ENCODE data around the gene OPALIN.

Gene OPALIN

GRCh38 chr10:96374004-96374403 is 15.2 kb upstream of the OPALIN start:
- DNase-seq (ENCODE audit: low spot score), result no peak

DNA sequence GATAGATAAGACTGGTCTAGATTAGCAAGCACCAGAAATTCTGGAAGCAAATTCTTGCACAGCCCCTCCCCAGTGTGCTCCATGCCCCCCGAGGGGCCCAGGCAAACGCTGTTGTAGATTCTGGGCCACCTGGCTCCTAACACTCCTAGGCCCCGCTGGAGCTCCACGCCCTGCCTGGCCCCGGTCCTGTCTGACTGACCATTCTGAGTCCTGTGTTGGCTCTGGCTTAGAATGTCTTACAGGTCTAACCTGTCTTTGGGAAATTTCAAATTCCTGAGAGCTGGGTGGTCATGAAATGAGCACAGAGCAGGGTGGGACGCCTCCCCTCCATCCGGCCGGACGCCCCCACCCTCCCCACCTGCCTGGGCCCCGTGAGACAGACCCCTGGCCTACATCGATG is 12.6 kb upstream of the OPALIN start:
- no peak for DNase-seq (ENCODE audit: low spot score)

GRCh38 chr10:96370584-96371157 is 11.9 kb upstream of the OPALIN start:
- peak; percentile 71 for DNase-seq (ENCODE audit: low spot score)

DNA sequence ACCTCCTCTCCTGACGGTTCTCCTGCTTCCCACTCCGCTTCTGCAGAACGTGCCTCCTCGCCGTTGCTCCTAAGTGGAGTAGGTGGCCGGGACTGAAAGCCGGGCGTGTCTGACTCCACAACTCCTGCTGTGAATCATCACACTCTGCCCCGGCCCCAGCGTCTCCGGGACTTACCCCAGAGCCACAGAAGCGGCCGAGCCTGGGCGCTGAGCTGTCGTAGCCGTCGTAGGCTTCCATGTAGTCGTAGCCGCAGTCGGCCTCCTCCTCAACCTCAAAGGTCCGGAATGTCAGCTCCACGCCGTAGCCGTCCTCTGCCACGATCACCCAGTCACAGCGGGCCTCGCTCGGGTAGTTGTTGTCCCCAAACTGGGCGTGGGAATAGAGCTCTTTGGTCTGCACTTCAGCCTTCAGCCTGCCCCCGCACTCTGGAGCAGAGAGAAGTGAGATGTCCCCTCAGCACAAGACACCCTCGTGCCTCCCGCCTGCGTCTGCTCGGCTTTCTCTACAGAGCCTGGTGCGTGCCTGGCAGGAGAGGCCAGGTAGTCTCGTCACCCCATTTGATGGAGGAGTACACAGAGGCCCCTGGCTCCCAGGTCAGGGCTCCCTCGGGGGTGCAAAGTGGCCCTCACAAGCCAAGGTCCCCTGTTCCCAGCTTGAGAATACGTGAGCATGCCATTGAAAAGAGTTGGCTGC is 11.2 kb upstream of the OPALIN start:
- DNase-seq (ENCODE audit: low spot score), result no peak

- no peak for DNase-seq (ENCODE audit: low spot score)
Observed at GRCh38 chr10:96368971-96369370, 10.2 kb upstream of the OPALIN start.

DNA sequence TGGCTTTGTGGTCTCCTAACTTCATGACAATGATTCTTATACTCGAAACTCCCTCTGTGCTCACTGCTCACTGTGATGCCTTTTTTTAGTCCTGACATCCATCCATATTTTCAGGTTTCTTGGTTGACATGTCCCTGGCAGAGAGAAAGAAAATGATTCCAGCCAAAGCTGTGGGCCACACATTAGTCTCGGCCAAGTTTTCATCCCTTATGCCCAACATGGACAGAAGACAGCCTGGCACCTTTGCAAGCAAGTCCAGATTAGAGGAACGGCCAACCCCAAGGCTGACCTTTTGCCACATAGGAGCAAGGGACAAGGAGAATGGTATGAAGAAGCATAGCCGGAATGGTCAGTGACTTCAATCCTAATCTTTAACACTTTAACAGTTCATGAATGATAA is 8.7 kb upstream of the OPALIN start:
- no peak for DNase-seq (ENCODE audit: low spot score)

DNA sequence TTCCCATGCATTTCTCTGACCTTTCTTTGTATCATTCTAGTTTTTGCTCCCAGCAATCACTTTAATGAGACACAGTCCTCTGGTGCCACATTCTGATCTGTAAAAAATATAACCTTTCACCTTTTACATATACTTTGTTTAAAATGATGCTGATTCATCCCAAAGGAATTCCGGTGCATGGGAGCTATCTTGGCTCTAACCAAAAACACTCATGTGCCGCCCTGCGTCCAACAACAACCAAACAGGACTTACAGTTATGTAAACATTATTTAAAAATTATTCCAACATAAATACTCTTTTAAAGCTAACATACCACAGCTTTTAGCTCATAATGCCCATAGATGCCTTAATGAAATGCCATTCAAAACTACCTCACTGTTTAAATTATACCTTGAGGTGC is 7.7 kb upstream of the OPALIN start:
- DNase-seq (ENCODE audit: low spot score), result no peak

GRCh38 chr10:96365571-96365970 is 6.8 kb upstream of the OPALIN start:
- DNase-seq (ENCODE audit: low spot score), result no peak

- DNase-seq (ENCODE audit: low spot score), result no peak
Observed at GRCh38 chr10:96360766-96361165, 2.0 kb upstream of the OPALIN start.

GRCh38 chr10:96360331-96360730 is 1.5 kb upstream of the OPALIN start:
- no peak for DNase-seq (ENCODE audit: low spot score)

GRCh38 chr10:96359616-96360015 is 814 bp upstream of the OPALIN start:
- DNase-seq (ENCODE audit: low spot score), result no peak

GRCh38 chr10:96357038-96357620 is 1.7 kb downstream of the OPALIN start:
- DNase-seq (ENCODE audit: low spot score), result no peak

GRCh38 chr10:96352582-96352981 is 6.2 kb downstream of the OPALIN start:
- no peak for DNase-seq (ENCODE audit: low spot score)

GRCh38 chr10:96352027-96352426 is 6.8 kb downstream of the OPALIN start:
- no peak for DNase-seq (ENCODE audit: low spot score)

DNA sequence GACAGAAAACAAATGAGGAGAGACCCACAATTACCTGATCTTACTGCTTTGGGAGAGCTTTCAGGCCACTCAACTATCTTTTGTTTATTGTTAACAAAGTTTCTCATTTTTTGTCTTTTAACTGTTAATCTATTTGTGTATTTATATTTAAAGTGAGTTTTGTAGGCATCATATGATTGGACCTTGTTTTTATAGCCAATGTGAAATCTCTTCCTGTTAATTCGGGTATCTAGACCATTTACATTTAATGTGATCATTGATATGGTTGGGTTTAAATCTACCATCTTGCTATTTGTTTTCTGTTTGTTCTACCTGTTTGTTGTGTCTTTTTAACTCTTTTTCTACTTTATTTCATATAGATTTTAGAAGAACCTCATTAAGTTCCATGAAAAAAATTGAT is 12.5 kb downstream of the OPALIN start:
- DNase-seq (ENCODE audit: low spot score), result no peak

- no peak for DNase-seq (ENCODE audit: low spot score)
Observed at GRCh38 chr10:96345222-96345621, 13.6 kb downstream of the OPALIN start.

GRCh38 chr10:96344178-96344577 is 14.6 kb downstream of the OPALIN start:
- DNase-seq (ENCODE audit: low spot score), result no peak

DNA sequence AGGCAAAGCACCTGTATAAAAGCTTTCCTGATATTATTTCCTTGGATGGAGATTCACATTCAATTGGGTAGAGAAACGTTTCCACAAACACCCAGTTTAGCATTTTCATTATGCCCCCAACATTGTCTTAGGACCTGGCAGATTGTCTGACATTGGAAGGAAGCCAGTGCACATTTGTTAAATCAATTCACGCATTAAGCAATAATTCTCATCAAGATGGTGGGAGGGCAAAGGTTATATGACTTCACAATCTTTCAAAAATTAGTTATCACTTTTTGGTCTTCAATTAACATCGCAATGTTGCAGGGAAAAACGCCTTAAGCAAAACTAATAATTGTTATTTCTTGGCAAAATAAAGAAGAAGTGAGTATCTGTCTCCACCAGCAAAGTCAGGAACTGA is 16.4 kb downstream of the OPALIN start:
- DNase-seq (ENCODE audit: low spot score), result no peak

DNA sequence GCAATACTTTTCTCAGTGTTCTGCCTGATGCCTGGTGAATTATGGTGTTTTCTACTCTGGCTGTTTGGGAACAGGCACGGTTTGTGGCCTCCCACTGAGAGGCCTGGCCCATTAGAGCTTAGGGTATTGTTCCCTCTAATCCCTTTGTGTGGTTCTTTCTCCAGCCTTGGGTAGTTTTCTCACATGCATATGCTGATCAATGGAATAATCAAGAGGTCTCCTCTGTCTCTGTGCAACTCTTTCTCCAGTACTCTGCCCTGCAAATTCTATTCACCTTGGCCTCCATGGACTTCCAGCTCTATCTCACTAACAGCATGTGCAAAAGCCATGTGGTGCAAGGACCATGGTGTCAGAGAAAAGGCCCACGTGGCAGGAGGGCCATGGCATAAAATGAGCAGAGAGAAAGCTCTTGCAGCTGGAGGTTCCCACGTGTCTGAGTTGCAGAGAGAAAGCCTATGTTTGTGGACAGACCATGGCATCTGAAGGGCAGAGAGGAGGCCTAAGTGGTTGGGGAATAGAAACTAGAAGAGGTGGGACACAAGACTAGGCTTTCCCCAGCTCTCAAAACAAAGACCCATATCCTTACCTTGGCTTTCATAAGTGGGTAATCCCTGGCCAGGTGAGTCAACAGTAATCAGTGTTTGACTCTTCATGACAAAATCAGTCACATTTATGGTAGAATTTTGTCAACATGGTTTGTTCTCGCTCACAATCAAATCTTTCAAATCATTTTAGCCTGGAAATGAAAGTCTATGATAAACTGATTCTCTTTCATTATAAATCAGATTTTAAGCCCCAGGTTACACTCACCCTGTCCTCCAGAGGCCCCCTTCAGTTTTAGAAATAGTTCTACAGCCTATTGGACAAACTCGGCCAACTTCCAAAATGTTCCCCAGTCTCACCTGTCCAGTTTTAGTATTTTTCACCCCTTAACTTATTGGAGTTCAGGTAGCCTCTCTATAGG is 17.3 kb downstream of the OPALIN start:
- no peak for DNase-seq (ENCODE audit: low spot score)

DNA sequence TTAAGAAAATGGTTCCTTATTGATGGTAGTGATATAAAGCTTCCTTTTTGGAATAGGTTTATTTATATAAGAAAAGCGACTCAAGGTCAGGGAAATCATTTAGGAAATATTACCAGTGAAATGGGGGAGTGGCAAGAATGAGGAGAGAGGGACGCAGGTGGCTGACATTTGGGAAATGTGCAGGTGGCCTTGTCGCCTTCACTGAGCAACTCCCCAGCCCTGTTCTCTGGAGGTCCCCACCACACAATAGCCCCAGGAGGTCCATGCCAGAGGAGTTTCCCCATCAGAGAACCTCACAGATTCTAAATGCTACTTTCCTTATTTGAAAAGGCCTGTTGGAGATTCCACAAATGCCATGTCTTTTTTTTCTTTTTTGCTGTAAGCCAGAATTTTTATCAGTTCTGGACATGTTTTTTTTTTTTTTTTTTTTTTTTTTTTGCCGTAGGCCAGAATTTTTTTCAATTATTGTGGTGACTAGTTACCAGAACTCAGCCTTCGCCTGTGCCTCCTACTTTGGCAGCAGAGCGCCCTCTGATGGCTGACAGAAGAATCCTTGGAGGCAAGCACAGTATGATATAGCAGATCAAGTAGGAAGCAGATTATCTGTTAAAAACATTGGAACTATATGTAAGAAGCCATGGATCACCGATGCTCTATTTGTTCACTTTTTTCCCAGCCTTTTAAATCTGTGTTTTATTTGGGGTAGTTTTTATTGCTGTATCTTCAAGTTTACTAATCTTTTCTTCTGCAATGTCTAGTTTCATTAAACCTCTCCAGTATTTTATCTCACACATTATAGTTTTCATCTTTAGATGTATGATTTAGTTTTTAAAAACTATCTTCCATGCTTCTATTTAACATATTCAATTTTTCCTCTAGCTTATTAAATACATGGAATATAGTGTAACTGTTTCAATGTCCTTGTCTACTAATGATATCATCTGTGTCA is 18.6 kb downstream of the OPALIN start:
- peak; percentile 16 for DNase-seq (ENCODE audit: low spot score)

- DNase-seq (ENCODE audit: low spot score), result no peak
Observed at GRCh38 chr10:96339383-96339782, 19.4 kb downstream of the OPALIN start.
